Neuronal stem cell (in vitro differentiated cells): ENCODE data around the gene PLEKHA5.

Experiments used
- DNase-seq: peaks from one replicate; pipeline ENCODE4 v3.0.0-alpha.2; 2013; ENCODE audit warnings: low spot score
- H2AFZ ChIP-seq: one replicate; pipeline ENCODE4 v1.6.1; 2013; ENCODE audit warnings: mild to moderate bottlenecking, low read length, inconsistent platforms
- H2AK5ac ChIP-seq: 2 replicates; pipeline ENCODE4 v1.6.1; 2013; ENCODE audit warnings: low read depth, mild to moderate bottlenecking, inconsistent platforms, low read length, moderate library complexity, mixed read lengths
- H2BK120ac ChIP-seq: 2 replicates; pipeline ENCODE4 v1.6.1; 2013; ENCODE audit warnings: low read depth, mild to moderate bottlenecking, inconsistent platforms, low read length, moderate library complexity, mixed read lengths
- H2BK12ac ChIP-seq: one replicate; pipeline ENCODE4 v1.6.1; 2013; ENCODE audit warnings: low read length, inconsistent platforms
- H2BK15ac ChIP-seq: 2 replicates; pipeline ENCODE4 v1.6.1; 2013; ENCODE audit warnings: mild to moderate bottlenecking, low read length, inconsistent platforms, mixed read lengths
- H2BK5ac ChIP-seq: one replicate; pipeline ENCODE4 v1.6.1; 2013; ENCODE audit warnings: inconsistent platforms, mild to moderate bottlenecking, low read length, moderate library complexity
- H3K14ac ChIP-seq: one replicate; pipeline ENCODE4 v1.6.1; 2013; ENCODE audit warnings: low read length, inconsistent platforms
- H3K18ac ChIP-seq: 2 replicates; pipeline ENCODE4 v1.6.1; 2013; ENCODE audit warnings: low read length, inconsistent platforms
- H3K23ac ChIP-seq: 2 replicates; pipeline ENCODE4 v1.6.1; 2013; ENCODE audit warnings: low read depth, mild to moderate bottlenecking, mixed read lengths, low read length, inconsistent platforms; ENCODE audit not compliant: poor library complexity
- H3K27ac ChIP-seq: replicated peaks from 3 replicates; pipeline ENCODE4 v1.5.1; 2013; ENCODE audit warnings: low read length, inconsistent platforms
- H3K27me3 ChIP-seq, 3 experiments: 2 replicates each; pipeline ENCODE4 v1.6.1; 2013; ENCODE audit warnings: low read length in 3 of 3, mild to moderate bottlenecking in 2 of 3, inconsistent platforms in 1 of 3, low read depth in 1 of 3, mixed read lengths in 1 of 3, moderate library complexity in 1 of 3; ENCODE audit not compliant: control insufficient read depth in 3 of 3, insufficient read depth in 3 of 3
- H3K36me3 ChIP-seq, 2 donors: replicated peaks in 1 of 2; 2 replicates each; pipeline ENCODE4 v1.6.1; 2013; ENCODE audit warnings: low read length in 2 of 2; ENCODE audit not compliant: control insufficient read depth in 2 of 2, insufficient read depth in 2 of 2
- H3K4ac ChIP-seq: 2 replicates; pipeline ENCODE4 v1.6.1; 2013; ENCODE audit warnings: inconsistent platforms, mild to moderate bottlenecking, low read length, moderate library complexity
- H3K4me1 ChIP-seq, 2 donors: 1 replicate in 1 of 2; 2 replicates in 1 of 2; pipeline ENCODE4 v1.6.1; 2013; ENCODE audit warnings: low read length in 2 of 2, low read depth in 1 of 2; ENCODE audit not compliant: control insufficient read depth in 2 of 2, insufficient read depth in 1 of 2
- H3K4me2 ChIP-seq: one replicate; pipeline ENCODE4 v1.6.1; 2013; ENCODE audit warnings: mild to moderate bottlenecking, low read length, inconsistent platforms; ENCODE audit not compliant: insufficient read depth, poor library complexity, severe bottlenecking
- H3K4me3 ChIP-seq, 2 donors: 2 replicates each; pipeline ENCODE4 v1.5.1; 2013; ENCODE audit warnings: low read length in 2 of 2, mild to moderate bottlenecking in 2 of 2, inconsistent platforms in 1 of 2, moderate library complexity in 1 of 2
- H3K79me1 ChIP-seq: one replicate; pipeline ENCODE4 v1.6.1; 2013; ENCODE audit warnings: low read depth, mild to moderate bottlenecking, inconsistent platforms, low read length, moderate library complexity
- H3K9ac ChIP-seq: one replicate; pipeline ENCODE4 v1.6.1; 2013; ENCODE audit warnings: mild to moderate bottlenecking, low read depth, low read length, inconsistent platforms; ENCODE audit not compliant: poor library complexity
- H3K9me3 ChIP-seq, 2 donors: replicated peaks in 1 of 2; 2 replicates each; pipeline versions ENCODE3 to v1.6.1; 2013; ENCODE audit warnings: low read length in 2 of 2, mild to moderate bottlenecking in 2 of 2, inconsistent platforms in 1 of 2, low read depth in 1 of 2, mixed read lengths in 1 of 2, moderate library complexity in 1 of 2; ENCODE audit not compliant: control insufficient read depth in 2 of 2, insufficient read depth in 1 of 2
- H4K8ac ChIP-seq: one replicate; pipeline ENCODE4 v1.6.1; 2013; ENCODE audit warnings: low read depth, mild to moderate bottlenecking, inconsistent platforms, low read length, moderate library complexity
- H4K91ac ChIP-seq: one replicate; pipeline ENCODE4 v1.6.1; 2013; ENCODE audit warnings: low read length, low read depth, mild to moderate bottlenecking, inconsistent platforms; ENCODE audit not compliant: poor library complexity
- WGBS, 2 donors: extraction: QIAGEN DNeasy Blood & Tissue Kit; methylation state at CpG; one replicate each; pipeline ENCODE4 v1.1.7; 2013; ENCODE audit warnings: missing lambda C conversion rate in 2 of 2, mixed read lengths in 1 of 2; ENCODE audit not compliant: insufficient read length in 2 of 2, insufficient replicate concordance in 1 of 2; ENCODE audit errors: extremely low coverage in 2 of 2; 5-methylcytosine and 5-hydroxymethylcytosine counted together

PLEKHA5 gene

DNA sequence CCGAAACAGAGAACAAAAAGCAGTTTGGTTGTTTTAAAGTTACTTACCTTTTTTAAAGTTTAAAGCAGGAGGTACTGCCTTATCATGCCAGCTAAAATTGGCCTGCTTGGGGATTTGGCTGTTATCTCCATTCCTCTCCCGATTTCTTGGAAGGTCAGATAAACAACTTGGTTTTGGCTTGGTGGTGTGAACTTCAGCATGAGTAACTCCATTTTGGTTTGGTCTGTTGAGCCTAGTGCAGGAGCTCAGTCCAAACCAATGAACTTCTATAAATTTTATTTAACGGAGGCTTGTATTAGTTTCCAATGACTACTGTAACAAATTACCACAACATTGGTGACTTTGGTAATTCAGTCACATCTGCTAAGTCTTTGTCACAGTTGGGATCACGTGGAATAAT is 82.3 kb downstream of the PLEKHA5 start:
- H3K27ac ChIP-seq: no peak overlapping the region
- no peak overlapping the region for H3K4ac ChIP-seq
- no peak overlapping the region for H4K8ac ChIP-seq
- H2BK15ac ChIP-seq: no peak overlapping the region
- peaks cover 0 to 5% of the 10 kb centered on the region in 2 donors for H3K9me3 ChIP-seq
- H3K18ac ChIP-seq: no peak overlapping the region
- H2BK120ac ChIP-seq: no peak overlapping the region
- H3K27me3 ChIP-seq: no peaks in the 10 kb centered on the region
- no peak overlapping the region for H3K4me3 ChIP-seq
- H2BK12ac ChIP-seq: no peak overlapping the region
- no peak overlapping the region for H2AK5ac ChIP-seq
- no peak overlapping the region for H4K91ac ChIP-seq
- H3K9ac ChIP-seq: no peak overlapping the region
- no CpG with 5 or more reads among the region's 4 CpGs for WGBS, 2 donors
- H2AFZ ChIP-seq: no peak overlapping the region
- H3K79me1 ChIP-seq: no peaks in the 10 kb centered on the region
- H3K14ac ChIP-seq: no peak overlapping the region
- H3K36me3 ChIP-seq: peaks cover 0 to 9% of the 10 kb centered on the region in 2 donors
- H3K23ac ChIP-seq: no peak overlapping the region
- H3K4me1 ChIP-seq: peaks cover 0 to 6% of the 10 kb centered on the region in 2 donors
- H3K4me2 ChIP-seq: no peak overlapping the region
- no peak for DNase-seq
- no peak overlapping the region for H2BK5ac ChIP-seq

DNA sequence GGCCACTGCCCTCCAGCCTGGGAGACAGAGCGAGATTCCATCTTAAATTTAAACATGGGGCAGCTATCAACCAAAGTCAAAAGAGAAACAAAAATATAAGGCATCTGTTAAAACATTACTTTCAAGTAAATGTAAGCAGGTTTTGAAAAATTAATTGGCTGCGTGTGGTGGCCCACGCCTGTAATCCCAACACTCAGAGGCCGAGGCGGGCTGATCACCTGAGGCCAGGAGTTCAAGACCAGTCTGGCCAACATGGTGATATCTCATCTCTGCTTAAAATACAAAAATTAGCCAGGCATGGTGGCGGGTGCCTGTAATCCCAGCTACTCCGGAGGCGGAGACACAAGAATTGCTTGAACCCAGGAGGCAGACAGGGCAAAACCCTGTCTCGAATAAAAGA is 82.7 kb downstream of the PLEKHA5 start:
- no peaks in the 10 kb centered on the region for H3K79me1 ChIP-seq
- no peak overlapping the region for H2BK5ac ChIP-seq
- no peak overlapping the region for H3K9ac ChIP-seq
- H3K23ac ChIP-seq: no peak overlapping the region
- H3K4me2 ChIP-seq: no peak overlapping the region
- H3K27ac ChIP-seq: no peak overlapping the region
- no CpG with 5 or more reads among the region's 9 CpGs for WGBS, 2 donors
- H3K18ac ChIP-seq: no peak overlapping the region
- H2BK12ac ChIP-seq: no peak overlapping the region
- H3K4me3 ChIP-seq: no peak overlapping the region
- no peak overlapping the region for H4K91ac ChIP-seq
- H3K27me3 ChIP-seq: no peaks in the 10 kb centered on the region
- no peak overlapping the region for H3K4ac ChIP-seq
- DNase-seq: no peak
- H3K36me3 ChIP-seq: peaks cover 0 to 8% of the 10 kb centered on the region in 2 donors
- peaks cover 0 to 6% of the 10 kb centered on the region in 2 donors for H3K4me1 ChIP-seq
- no peak overlapping the region for H2AK5ac ChIP-seq
- H3K9me3 ChIP-seq: peaks cover 0 to 5% of the 10 kb centered on the region in 2 donors
- no peak overlapping the region for H2AFZ ChIP-seq
- H4K8ac ChIP-seq: no peak overlapping the region
- H2BK15ac ChIP-seq: no peak overlapping the region
- H2BK120ac ChIP-seq: no peak overlapping the region
- H3K14ac ChIP-seq: no peak overlapping the region

DNA sequence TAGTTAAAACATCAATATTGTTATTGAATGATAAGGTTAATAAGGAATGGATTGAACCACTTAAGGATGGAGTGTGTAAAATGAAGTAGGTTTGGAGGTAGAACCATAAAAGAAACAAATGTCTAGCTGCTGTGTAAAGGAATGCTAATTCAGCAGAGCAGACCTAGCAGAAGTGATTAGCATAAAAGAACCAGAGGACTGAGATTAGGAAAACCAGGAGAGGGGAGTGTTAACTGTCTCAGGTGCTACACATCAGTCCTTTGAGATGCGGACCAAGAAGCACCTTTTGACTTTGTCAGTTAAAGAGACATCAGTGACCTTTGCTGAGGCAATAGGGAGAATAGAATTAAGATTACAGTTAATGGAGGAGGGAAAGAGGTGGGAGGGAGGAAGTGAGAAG is 84.5 kb downstream of the PLEKHA5 start:
- WGBS, 2 donors: no CpG with 5 or more reads among the region's 1 CpG
- Histone ChIP-seq H2AK5ac (no peak overlapping the region), H3K14ac (no peak overlapping the region), H3K27ac (no peak overlapping the region), H3K4me2 (no peak overlapping the region), H3K9me3 (peaks cover 0 to 5% of the 10 kb centered on the region in 2 donors), H3K27me3 (no peaks in the 10 kb centered on the region), H2BK120ac (no peak overlapping the region), H3K4ac (no peak overlapping the region), H2BK15ac (no peak overlapping the region), H3K23ac (no peak overlapping the region), H3K4me1 (peaks cover 0 to 6% of the 10 kb centered on the region in 2 donors), H4K91ac (no peak overlapping the region), H3K79me1 (no peaks in the 10 kb centered on the region), H4K8ac (no peak overlapping the region), H3K36me3 (peaks cover 0 to 4% of the 10 kb centered on the region in 2 donors), H2AFZ (no peak overlapping the region), H2BK5ac (no peak overlapping the region), H3K9ac (no peak overlapping the region), H3K4me3 (no peak overlapping the region), H2BK12ac (no peak overlapping the region), H3K18ac (no peak overlapping the region)
- DNase-seq: no peak

DNA sequence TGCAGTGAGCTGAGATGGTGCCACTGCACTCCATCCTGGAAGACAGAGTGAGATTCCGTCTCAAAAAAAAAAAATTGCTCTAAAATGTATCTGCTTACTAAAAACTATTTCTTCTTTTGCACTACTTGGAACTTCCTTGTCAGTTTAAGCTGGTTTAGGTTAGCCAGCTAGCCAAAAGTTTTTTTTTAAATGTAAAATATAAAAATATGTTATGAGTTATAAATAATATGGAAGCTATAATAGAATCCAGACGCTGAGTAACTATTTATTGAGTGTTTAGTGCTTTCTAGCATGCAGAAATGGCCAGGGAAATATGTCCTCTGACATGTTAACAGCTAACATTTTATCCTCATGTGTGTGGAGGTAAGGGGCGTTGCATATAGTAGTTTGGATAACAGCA is 85.6 kb downstream of the PLEKHA5 start:
- Histone ChIP-seq H2BK15ac (no peak overlapping the region), H3K14ac (no peak overlapping the region), H2BK12ac (no peak overlapping the region), H3K9ac (no peak overlapping the region), H2BK120ac (no peak overlapping the region), H3K36me3 (no peaks in the 10 kb centered on the region), H3K4ac (no peak overlapping the region), H3K4me1 (peaks cover 0 to 6% of the 10 kb centered on the region in 2 donors), H4K91ac (no peak overlapping the region), H3K4me3 (no peak overlapping the region), H3K79me1 (no peaks in the 10 kb centered on the region), H2BK5ac (no peak overlapping the region), H2AK5ac (no peak overlapping the region), H3K27ac (no peak overlapping the region), H3K18ac (no peak overlapping the region), H3K9me3 (peaks cover 0 to 5% of the 10 kb centered on the region in 2 donors), H3K27me3 (no peaks in the 10 kb centered on the region), H2AFZ (no peak overlapping the region), H3K23ac (no peak overlapping the region), H4K8ac (no peak overlapping the region), H3K4me2 (no peak overlapping the region)
- WGBS, 2 donors: 100% methylated on average over 1 of the region's 3 CpGs; no CpG with 5 or more reads in 1 of the 2 donors
- no peak for DNase-seq
